CD14-positive monocyte (primary cell): ENCODE data around the gene GSTM3. TPM values are rescaled to one million over a fixed set of nuclear protein-coding genes. Genes with fewer than 3 reads are reported as not detected.

Source experiments
- DNase-seq, 3 donors: peaks; one replicate each; pipeline ENCODE4 v3.0.0-alpha.2; 2011 to 2022
- H2AFZ ChIP-seq: 2 replicates; pipeline ENCODE4 v1.6.0; 2012; ENCODE audit warnings: mild to moderate bottlenecking, low read depth, low read length, inconsistent platforms; ENCODE audit not compliant: insufficient read depth, poor library complexity, severe bottlenecking
- H3K27ac ChIP-seq, 2 donors: 1 replicate in 1 of 2; 2 replicates in 1 of 2; pipeline ENCODE4 v1.5.1; 2012 to 2013; ENCODE audit warnings: low read length in 2 of 2, control low read depth in 1 of 2, inconsistent platforms in 1 of 2, low read depth in 1 of 2, mild to moderate bottlenecking in 1 of 2
- H3K27me3 ChIP-seq, 2 donors: one replicate each; pipeline versions ENCODE4 v1.6.0 to v1.6.1; 2011 to 2013; ENCODE audit warnings: low read length in 2 of 2; ENCODE audit not compliant: control insufficient read depth in 2 of 2, insufficient read depth in 2 of 2
- H3K36me3 ChIP-seq, 2 donors: replicated peaks in 1 of 2; 1 replicate in 1 of 2; 2 replicates in 1 of 2; pipeline versions ENCODE4 v1.5.1 to v1.6.1; 2012 to 2013; ENCODE audit warnings: low read length in 2 of 2, control low read depth in 1 of 2, inconsistent platforms in 1 of 2, mild to moderate bottlenecking in 1 of 2; ENCODE audit not compliant: insufficient read depth in 2 of 2, control insufficient read depth in 1 of 2
- H3K4me1 ChIP-seq, 2 donors: 1 replicate in 1 of 2; 2 replicates in 1 of 2; pipeline versions ENCODE4 v1.5.1 to v1.6.1; 2012 to 2013; ENCODE audit warnings: low read length in 2 of 2, control low read depth in 1 of 2, inconsistent platforms in 1 of 2, mild to moderate bottlenecking in 1 of 2, moderate library complexity in 1 of 2; ENCODE audit not compliant: insufficient read depth in 2 of 2, control insufficient read depth in 1 of 2
- H3K4me2 ChIP-seq: replicated peaks from 2 replicates; pipeline ENCODE3; 2012; ENCODE audit warnings: low read length, moderate library complexity, mild to moderate bottlenecking; ENCODE audit not compliant: poor library complexity, severe bottlenecking; ENCODE audit errors: extremely low read depth
- H3K4me3 ChIP-seq, 3 experiments: fragments of 200-600 bp in 1 of 3; sonication (generic) in 1 of 3; replicated peaks in 1 of 3; 1 replicate in 2 of 3; 2 replicates in 1 of 3; pipeline ENCODE4 v1.5.1; 2011 to 2013; ENCODE audit warnings: low read length in 3 of 3, mild to moderate bottlenecking in 3 of 3, control low read depth in 2 of 3, low read depth in 2 of 3, inconsistent platforms in 1 of 3, moderate library complexity in 1 of 3
- H3K79me2 ChIP-seq: 2 replicates; pipeline ENCODE4 v1.6.0; 2012; ENCODE audit warnings: mild to moderate bottlenecking, control low read depth, inconsistent platforms, low read length, moderate library complexity; ENCODE audit not compliant: insufficient read depth
- H3K9ac ChIP-seq: 2 replicates; pipeline ENCODE4 v1.6.0; 2017; ENCODE audit warnings: low read length, mild to moderate bottlenecking; ENCODE audit not compliant: insufficient read depth, poor library complexity, severe bottlenecking
- H3K9me3 ChIP-seq, 2 donors: replicated peaks in 1 of 2; 1 replicate in 1 of 2; 2 replicates in 1 of 2; pipeline versions ENCODE4 v1.5.1 to v1.6.1; 2012 to 2013; ENCODE audit warnings: low read length in 2 of 2, control low read depth in 1 of 2; ENCODE audit not compliant: control insufficient read depth in 1 of 2, insufficient read depth in 1 of 2
- H4K20me1 ChIP-seq: 2 replicates; pipeline ENCODE4 v1.6.0; 2012; ENCODE audit warnings: mild to moderate bottlenecking, low read length, control low read depth, moderate library complexity; ENCODE audit not compliant: insufficient read depth
- H3K27ac Mint-ChIP-seq, 7 donors: one replicate each; pipeline ENCODE4 v1.8.0; 2020; ENCODE audit warnings: mild to moderate bottlenecking in 7 of 7, mixed read lengths in 7 of 7, moderate library complexity in 6 of 7, inconsistent platforms in 2 of 7
- H3K27me3 Mint-ChIP-seq, 3 donors: one replicate each; pipeline ENCODE4 v1.8.0; 2021 to 2022; ENCODE audit warnings: low read depth in 3 of 3, mild to moderate bottlenecking in 3 of 3, mixed read lengths in 3 of 3, moderate library complexity in 3 of 3, inconsistent platforms in 1 of 3
- H3K36me3 Mint-ChIP-seq, 2 donors: one replicate each; pipeline ENCODE4 v1.8.0; 2020; ENCODE audit warnings: mixed read lengths in 2 of 2, inconsistent platforms in 1 of 2, mild to moderate bottlenecking in 1 of 2
- H3K4me1 Mint-ChIP-seq: one replicate; pipeline ENCODE4 v1.8.0; 2020; ENCODE audit warnings: mild to moderate bottlenecking, mixed read lengths
- H3K4me3 Mint-ChIP-seq, 2 donors: one replicate each; pipeline ENCODE4 v1.8.0; 2020; ENCODE audit warnings: mild to moderate bottlenecking in 2 of 2, mixed read lengths in 2 of 2, moderate library complexity in 1 of 2
- H3K9me3 Mint-ChIP-seq, 7 donors: one replicate each; pipeline ENCODE4 v1.8.0; 2020 to 2022; ENCODE audit warnings: mixed read lengths in 7 of 7, mild to moderate bottlenecking in 6 of 7, moderate library complexity in 6 of 7, inconsistent platforms in 2 of 7
- CTCF ChIP-seq: fragments of 200-600 bp; IDR thresholded peaks from one replicate; pipeline ENCODE4 v1.8.0; 2022; ENCODE audit warnings: antibody characterized with exemption, mild to moderate bottlenecking
- WGBS: methylation state at CpG from one replicate; pipeline ENCODE4 v1.1.5; 2013; ENCODE audit warnings: missing lambda C conversion rate; ENCODE audit not compliant: insufficient coverage; 5-methylcytosine and 5-hydroxymethylcytosine counted together
- intact Hi-C, 2 donors: fragments of 100-400 bp; cut with micrococcal nuclease; formaldehyde crosslinking; loops; one replicate each; pipeline versions ENCODE4 v1.15.0 to v1.15.1; 2023
- polyA plus RNA-seq, 3 donors: library from polyadenylated mRNA; depleted of rRNA in 1 of 3; unstranded in 2 of 3; stranded (reverse) in 1 of 3; fragments of 300-500 nt in 2 of 3; fragments of >200 nt in 1 of 3; fragmentation: Illumina TruSeq in 2 of 3; gene quantifications; 1 replicate in 2 of 3; 2 replicates in 1 of 3; pipeline ENCODE4 v1.2.3, GENCODE V29; 2012 to 2021

Gene GSTM3
- polyA plus RNA-seq, 3 donors, result 0.69 to 3.2 (median 2.8) TPM

GRCh38 chr1:109691759-109692158 lies 49.1 kb downstream of the GSTM3 start:
- no peaks in the 10 kb centered on the region for H3K79me2 ChIP-seq
- H3K4me3 ChIP-seq, result no peak overlapping the region
- H3K4me2 ChIP-seq, result no peak overlapping the region
- Mint-ChIP-seq H3K4me3 (no peak overlapping the region), H3K9me3 (no peaks in the 10 kb centered on the region), H3K4me1 (no peaks in the 10 kb centered on the region), H3K36me3 (peaks cover 0 to 14% of the 10 kb centered on the region in 2 donors), H3K27ac (no peak overlapping the region), H3K27me3 (no peaks in the 10 kb centered on the region)
- H3K36me3 ChIP-seq, result no peaks in the 10 kb centered on the region
- no peaks in the 10 kb centered on the region for H4K20me1 ChIP-seq
- no peak overlapping the region for H3K27ac ChIP-seq
- H3K4me1 ChIP-seq, result peaks cover 0 to 10% of the 10 kb centered on the region in 2 donors
- H3K9ac ChIP-seq, result no peak overlapping the region
- H3K27me3 ChIP-seq, result no peaks in the 10 kb centered on the region
- WGBS, result no CpG with 5 or more reads among the region's 6 CpGs
- no peak for TF ChIP-seq CTCF
- H2AFZ ChIP-seq, result no peak overlapping the region
- no peaks in the 10 kb centered on the region for H3K9me3 ChIP-seq
- intact Hi-C loops, result no loop called here
- DNase-seq, result no peak

GRCh38 chr1:109689844-109690405 lies 50.9 kb downstream of the GSTM3 start:
- H3K27ac ChIP-seq, result no peak overlapping the region
- H4K20me1 ChIP-seq, result no peaks in the 10 kb centered on the region
- intact Hi-C loops, result no loop called here
- H3K4me1 ChIP-seq, result peaks cover 0 to 10% of the 10 kb centered on the region in 2 donors
- no peak overlapping the region for H3K4me3 ChIP-seq
- H3K9me3 ChIP-seq, result no peaks in the 10 kb centered on the region
- H3K4me2 ChIP-seq, result no peak overlapping the region
- Mint-ChIP-seq H3K36me3 (peaks cover 0 to 9% of the 10 kb centered on the region in 2 donors), H3K4me1 (no peaks in the 10 kb centered on the region), H3K4me3 (no peak overlapping the region), H3K9me3 (peaks cover 0 to 5% (median under 1%) of the 10 kb centered on the region in 7 donors), H3K27ac (no peak overlapping the region), H3K27me3 (no peaks in the 10 kb centered on the region)
- no peaks in the 10 kb centered on the region for H3K36me3 ChIP-seq
- TF ChIP-seq CTCF, result no peak
- no CpG with 5 or more reads among the region's 6 CpGs for WGBS
- no peaks in the 10 kb centered on the region for H3K27me3 ChIP-seq
- no peak for DNase-seq
- no peaks in the 10 kb centered on the region for H3K79me2 ChIP-seq
- H3K9ac ChIP-seq, result no peak overlapping the region
- H2AFZ ChIP-seq, result no peak overlapping the region
